GM12878 (cell line): ENCODE data around the gene FAM210A. TPM values are rescaled to one million over a fixed set of nuclear protein-coding genes. Genes with fewer than 3 reads are reported as not detected.
A peak's percentile ranks its signal among the peaks of the same experiment; 100 is the strongest.
"Not testable (repeated sequence)": the region's sequence is repeated elsewhere in the genome, so short reads cannot be mapped to it uniquely, and the experiment has no call there.

Source experiments
- ATAC-seq: fragments of 200-7000 bp; cut with Tn5 transposase; 3 replicates; pipeline ENCODE4 v1.9.1; 2020; ENCODE audit warnings: mild to moderate bottlenecking, moderate library complexity
- BruUV-seq: library from RNA; stranded (reverse); fragments of 400-500 nt; replicated peaks from 2 replicates; lab custom pipeline; 2021; lab: Mats Ljungman, UMichigan
- CTCF ChIA-PET: fragments of 300-600 bp; sonication (Branson Sonifier 250); formaldehyde crosslinking; extraction: SDS; loops from one replicate; lab custom pipeline; 2021; ENCODE audit warnings: inconsistent platforms; lab: Yijun Ruan, JAX
- POLR2A ChIA-PET: fragments of 350-600 bp; formaldehyde crosslinking; extraction: SDS; loops from one replicate; lab custom pipeline; 2021; ENCODE audit warnings: inconsistent platforms; lab: Charles Lee
- RAD21 ChIA-PET: fragments of 300-600 bp; sonication (Branson Sonifier 250); formaldehyde crosslinking; loops from one replicate; lab custom pipeline; 2023; ENCODE audit warnings: antibody characterized with exemption; ENCODE audit not compliant: unreplicated experiment; lab: Charles Lee
- SMC1A ChIA-PET: fragments of 300-600 bp; sonication (Branson Sonifier 250); formaldehyde crosslinking; loops from one replicate; lab custom pipeline; 2023; ENCODE audit not compliant: unreplicated experiment, uncharacterized antibody; lab: Charles Lee
- DNase-seq: peaks from one replicate; pipeline ENCODE4 v3.0.0-alpha.2; 2011; ENCODE audit warnings: low read depth, low spot score
- FAIRE-seq: peaks from 3 replicates; lab custom pipeline; 2011; peaks lifted over from hg19 to GRCh38; lab: Jason Lieb, UNC
- H2AFZ ChIP-seq: 2 replicates; pipeline ENCODE4 v1.6.0; 2011; ENCODE audit warnings: low read depth, low read length, control low read depth; ENCODE audit not compliant: control insufficient read depth
- H3K27ac ChIP-seq: 2 replicates; pipeline ENCODE4 v1.5.1; 2011; ENCODE audit warnings: control low read depth; ENCODE audit not compliant: control insufficient read depth, insufficient read depth
- H3K27me3 ChIP-seq, 2 experiments: replicated peaks in 1 of 2; 2 replicates each; pipeline versions ENCODE4 v1.6.0 to v1.6.1; 2011; ENCODE audit warnings: low read length in 1 of 2; ENCODE audit not compliant: control insufficient read depth in 2 of 2, insufficient read depth in 2 of 2
- H3K36me3 ChIP-seq, 2 experiments: 2 replicates each; pipeline ENCODE4 v1.5.1; 2011; ENCODE audit warnings: low read length in 1 of 2; ENCODE audit not compliant: control insufficient read depth in 2 of 2, insufficient read depth in 2 of 2
- H3K4me1 ChIP-seq: 2 replicates; pipeline ENCODE4 v1.6.1; 2011; ENCODE audit warnings: mild to moderate bottlenecking, low read length, moderate library complexity, mixed read lengths; ENCODE audit not compliant: control insufficient read depth, insufficient read depth
- H3K4me2 ChIP-seq: 2 replicates; pipeline ENCODE4 v1.6.0; 2011; ENCODE audit warnings: control low read depth; ENCODE audit not compliant: control insufficient read depth, insufficient read depth
- H3K4me3 ChIP-seq: fragments of 200-600 bp; sonication (generic); 2 replicates; pipeline ENCODE4 v1.5.1; 2016
- H3K79me2 ChIP-seq: 2 replicates; pipeline ENCODE4 v1.6.0; 2011; ENCODE audit warnings: low read length; ENCODE audit not compliant: control insufficient read depth, insufficient read depth
- H3K9ac ChIP-seq: 2 replicates; pipeline ENCODE4 v1.8.0; 2011; ENCODE audit warnings: low read length, control low read depth, mixed read lengths; ENCODE audit not compliant: control insufficient read depth, insufficient read depth
- H3K9me3 ChIP-seq: replicated peaks from 3 replicates; pipeline ENCODE4 v1.5.1; 2011; ENCODE audit warnings: mild to moderate bottlenecking, low read length; ENCODE audit not compliant: control insufficient read depth, insufficient read depth
- H4K20me1 ChIP-seq: 2 replicates; pipeline ENCODE4 v1.6.0; 2011; ENCODE audit not compliant: control insufficient read depth, insufficient read depth
- CTCF ChIP-seq, 3 experiments: IDR thresholded peaks in 2 of 3; conservative IDR thresholded peaks in 1 of 3; 2 replicates each; pipeline ENCODE4 v1.5.1; 2011; ENCODE audit warnings: low read depth in 3 of 3, low read length in 3 of 3, mild to moderate bottlenecking in 3 of 3, control low read depth in 2 of 3, moderate library complexity in 2 of 3, inconsistent platforms in 1 of 3, mixed read lengths in 1 of 3; ENCODE audit not compliant: control insufficient read depth in 2 of 3, insufficient read depth in 1 of 3; ENCODE audit errors: extremely low read depth in 1 of 3
- NR2F1 ChIP-seq: fragments of 450-650 bp; conservative IDR thresholded peaks from 2 replicates; pipeline ENCODE4 v1.6.1; 2017; ENCODE audit warnings: mild to moderate bottlenecking
- PBX3 ChIP-seq: IDR thresholded peaks from 2 replicates; pipeline ENCODE4 v1.6.1; 2011; ENCODE audit warnings: mild to moderate bottlenecking, low read depth, low read length, moderate library complexity; ENCODE audit not compliant: insufficient replicate concordance
- WGBS: methylation state at CpG from one replicate; pipeline ENCODE4 v1.1.6; 2016; ENCODE audit warnings: low lambda C conversion rate; ENCODE audit not compliant: insufficient replicate concordance, insufficient coverage; ENCODE audit errors: missing lambda C conversion rate; 5-methylcytosine and 5-hydroxymethylcytosine counted together
- in situ Hi-C: fragments of 300-500 bp; cut with MboI; formaldehyde crosslinking; loops from 9 replicates; pipeline ENCODE4 v1.14.3; 2018; ENCODE audit warnings: mixed read lengths
- intact Hi-C: fragments of 100-400 bp; cut with micrococcal nuclease; formaldehyde crosslinking; loops from one replicate; pipeline ENCODE4 v1.14.2; 2022; ENCODE audit not compliant: unreplicated experiment
- polyA plus RNA-seq, 11 experiments: library from polyadenylated mRNA; depleted of rRNA in 4 of 11; unstranded in 6 of 11; stranded (reverse) in 5 of 11; fragments of >200 nt; fragmentation: Nextera tagmentation in 4 of 11; fragmentation: Illumina TruSeq in 1 of 11; extraction: Ambion mirVana in 4 of 11; extraction: Trizol in 1 of 11; gene quantifications; 1 replicate in 1 of 11; 2 replicates in 10 of 11; pipeline versions ENCODE4 v1.2.1 to v1.2.3, GENCODE V29; 2011 to 2016; ENCODE audit warnings: inconsistent platforms in 2 of 11, missing spikeins in 2 of 11, low read depth in 1 of 11
- total RNA-seq, 4 experiments: library from RNA; depleted of rRNA in 3 of 4; stranded (reverse); fragments of >200 nt in 3 of 4; fragmentation: Illumina TruSeq in 1 of 4; extraction: Trizol in 1 of 4; gene quantifications; 2 replicates each; pipeline versions ENCODE4 v1.2.1 to v1.2.3, GENCODE V29; 2013 to 2021

The FAM210A gene
- total and polyA plus RNA-seq, 10 of the 15 experiments (the other 5 are each of a cell fraction or from before 2014, with no cell fraction given) = 10.3 to 56.3 (median 17.7) TPM

- H2AFZ ChIP-seq = no peak overlapping the region
- ChIA-PET CTCF (no interaction called here), POLR2A (interaction anchor here (1.3 kb wide), 1 partner anchor 44 kb away, joined by 3 read pairs; no protein-coding TSS in a partner anchor), SMC1A (no interaction called here), RAD21 (no interaction called here)
- H3K4me2 ChIP-seq = no peak overlapping the region
- H3K27ac ChIP-seq = no peak overlapping the region
- H3K4me3 ChIP-seq = no peak overlapping the region
- intact Hi-C loops (no loop called here), in situ Hi-C loops (no loop called here)
- H4K20me1 ChIP-seq = no peaks in the 10 kb centered on the region
- 95% methylated on average over 5 of the region's 5 CpGs for WGBS
- no peak for FAIRE-seq
- H3K27me3 ChIP-seq = no peaks in the 10 kb centered on the region
- no peak for DNase-seq
- H3K4me1 ChIP-seq = peaks cover 13% of the 10 kb centered on the region
- peak in 2 of 3 experiments; percentile 13 to 21; a peak in 1 of 6 replicates for TF ChIP-seq CTCF (IDR thresholded peaks at IDR 0.05 in 2 of 3, conservative IDR thresholded peaks at IDR 0.05 in 1 of 3; ENCODE audit: control insufficient read depth in 2 of 3, extremely low read depth in 1 of 3, insufficient read depth in 1 of 3, low read depth in 3 of 3, low read length in 3 of 3)
- no peak for TF ChIP-seq PBX3
- no peak for TF ChIP-seq NR2F1
- peaks cover 0 to 5% of the 10 kb centered on the region in 2 experiments; a peak in 1 of 4 replicates for H3K36me3 ChIP-seq
- peak; percentile 38; the same call in 1 of the 3 replicates for ATAC-seq
- no peak overlapping the region for H3K9ac ChIP-seq
- BruUV-seq = no TSS peak
- peaks cover 9% of the 10 kb centered on the region for H3K79me2 ChIP-seq
- no peaks in the 10 kb centered on the region for H3K9me3 ChIP-seq
Observed at GRCh38 chr18:13680612-13681011, 45.7 kb downstream of the FAM210A start.

- FAIRE-seq, in situ Hi-C loops, H3K4me3 ChIP-seq, SMC1A ChIA-PET, ATAC-seq, H3K9ac ChIP-seq, H3K9me3 ChIP-seq, H2AFZ ChIP-seq, H3K4me2 ChIP-seq, H3K79me2 ChIP-seq, BruUV-seq, H3K27ac ChIP-seq, intact Hi-C loops, H3K27me3 ChIP-seq, H4K20me1 ChIP-seq, DNase-seq, RAD21 ChIA-PET, POLR2A ChIA-PET, H3K36me3 ChIP-seq: not testable (repeated sequence)
- CTCF ChIA-PET = interaction anchor here (1.0 kb wide), 1 partner anchor 119 kb away, joined by 4 read pairs; no protein-coding TSS in a partner anchor
- 96% methylated on average over 13 of the region's 13 CpGs for WGBS
- H3K4me1 ChIP-seq = peaks cover 13% of the 10 kb centered on the region
Observed at GRCh38 chr18:13677350-13677749, 49.0 kb downstream of the FAM210A start.
